ENCODE data around the gene RTL1. TPM values are rescaled to one million over a fixed set of nuclear protein-coding genes. Genes with fewer than 3 reads are reported as not detected.

The RTL1 gene
- total and polyA plus RNA-seq, 10 of the 15 experiments (the other 5 are each of a cell fraction or from before 2014, with no cell fraction given) = not detected

- 35% methylated on average over 8 of the region's 8 CpGs for WGBS (ENCODE audit: insufficient coverage, insufficient replicate concordance, low lambda C conversion rate, missing lambda C conversion rate)
- SMC1A ChIA-PET (ENCODE audit: uncharacterized antibody, unreplicated experiment) = no interaction called here
- H3K9ac ChIP-seq (ENCODE audit: control insufficient read depth, insufficient read depth, low read length) = no peak overlapping the region
- POLR2A ChIA-PET = no interaction called here
- no peak for ATAC-seq
- no peaks in the 10 kb centered on the region for H3K79me2 ChIP-seq (ENCODE audit: control insufficient read depth, insufficient read depth, low read length)
- no peak overlapping the region for H2AFZ ChIP-seq (ENCODE audit: control insufficient read depth, low read depth, low read length)
- no peaks in the 10 kb centered on the region for H3K27me3 ChIP-seq (replicated peaks in 1 of 2; ENCODE audit: control insufficient read depth in 2 of 2, insufficient read depth in 2 of 2, low read length in 1 of 2)
- no TSS peak for BruUV-seq (replicated peaks)
- H3K9me3 ChIP-seq (replicated peaks; ENCODE audit: control insufficient read depth, insufficient read depth, low read length) = no peaks in the 10 kb centered on the region
- FAIRE-seq = no peak
- RAD21 ChIA-PET (ENCODE audit: unreplicated experiment) = no interaction called here
- no peaks in the 10 kb centered on the region for H4K20me1 ChIP-seq (ENCODE audit: control insufficient read depth, insufficient read depth)
- no peak for DNase-seq (ENCODE audit: low read depth, low spot score)
- H3K27ac ChIP-seq (ENCODE audit: control insufficient read depth, insufficient read depth) = no peak overlapping the region
- in situ Hi-C loops (cut with MboI) (no loop called here), intact Hi-C loops (cut with micrococcal nuclease; ENCODE audit: unreplicated experiment) (loop anchor here (10.0 kb wide), 1 partner anchor 376 kb away; no protein-coding TSS in a partner anchor)
- CTCF ChIA-PET = no interaction called here
- no peak overlapping the region for H3K4me2 ChIP-seq (ENCODE audit: control insufficient read depth, insufficient read depth)
- H3K36me3 ChIP-seq (ENCODE audit: control insufficient read depth in 2 of 2, insufficient read depth in 2 of 2, low read length in 1 of 2) = no peaks in the 10 kb centered on the region
- no peak overlapping the region for H3K4me3 ChIP-seq
- no peaks in the 10 kb centered on the region for H3K4me1 ChIP-seq (ENCODE audit: control insufficient read depth, insufficient read depth, low read length)
- TF ChIP-seq ZBTB4 (CRISPR knock-in tag; IDR thresholded peaks at IDR 0.05) = no peak
- TF ChIP-seq PKNOX1 (IDR thresholded peaks at IDR 0.05) = no peak
- no peak for TF ChIP-seq KAT2A (conservative IDR thresholded peaks at IDR 0.05; ENCODE audit: control insufficient read depth, low read depth, low read length)
- no peak for TF ChIP-seq NKRF (conservative IDR thresholded peaks at IDR 0.05)
- TF ChIP-seq ESRRA (IDR thresholded peaks at IDR 0.05; ENCODE audit: low read length) = no peak
- TF ChIP-seq IRF3 (IDR thresholded peaks at IDR 0.05) = no peak
- TF ChIP-seq ZZZ3 (IDR thresholded peaks at IDR 0.05; ENCODE audit: control insufficient read depth, insufficient read length, low read depth) = no peak
- TF ChIP-seq EED (IDR thresholded peaks at IDR 0.05; ENCODE audit: low read depth) = no peak
- TF ChIP-seq E2F4 (IDR thresholded peaks at IDR 0.05; ENCODE audit: low read depth, low read length) = no peak
- TF ChIP-seq CHD4 (IDR thresholded peaks at IDR 0.05) = no peak
- TF ChIP-seq NFIC (IDR thresholded peaks at IDR 0.05; ENCODE audit: low read depth, low read length) = no peak
- no peak for TF ChIP-seq RELB (IDR thresholded peaks at IDR 0.05; ENCODE audit: low read depth)
- TF ChIP-seq CHD1 (IDR thresholded peaks at IDR 0.05; ENCODE audit: low read depth, low read length) = no peak
- TF ChIP-seq FOXK2 (IDR thresholded peaks at IDR 0.05) = no peak
- TF ChIP-seq TBL1XR1 (IDR thresholded peaks at IDR 0.05; ENCODE audit: low read depth, low read length) = no peak
Measured at GRCh38 chr14:100858838-100859220, 44.7 kb downstream of the RTL1 start.

All from GM12878 (cell line).